WTC11 (cell line): ENCODE data around the gene SLC30A9. TPM values are rescaled to one million over a fixed set of nuclear protein-coding genes. Genes with fewer than 3 reads are reported as not detected.

Source experiments
- ATAC-seq: fragments of 200-7000 bp; cut with Tn5 transposase; 2 replicates; pipeline ENCODE4 v1.10.0; 2021; ENCODE audit warnings: mild to moderate bottlenecking, moderate library complexity
- CTCF ChIA-PET: fragments of 300-600 bp; sonication (Branson Sonifier 250); formaldehyde crosslinking; loops from one replicate; lab custom pipeline; 2021; ENCODE audit warnings: antibody characterized with exemption; lab: Charles Lee
- POLR2A ChIA-PET: fragments of 350-600 bp; sonication (Branson Sonifier 250); formaldehyde crosslinking; loops from one replicate; lab custom pipeline; 2021; ENCODE audit warnings: antibody characterized with exemption; lab: Charles Lee
- DNase-seq: peaks from one replicate; pipeline ENCODE4 v3.0.0; 2021; ENCODE audit warnings: low spot score
- H3K27ac Mint-ChIP-seq: 2 replicates; pipeline ENCODE4 v1.8.0; 2021; ENCODE audit warnings: mixed read lengths
- H3K27me3 Mint-ChIP-seq: 2 replicates; pipeline ENCODE4 v1.8.0; 2021; ENCODE audit warnings: low read depth, mild to moderate bottlenecking, moderate library complexity, mixed read lengths
- H3K36me3 Mint-ChIP-seq: 2 replicates; pipeline ENCODE4 v1.8.0; 2021; ENCODE audit warnings: mixed read lengths
- H3K4me1 Mint-ChIP-seq: 2 replicates; pipeline ENCODE4 v1.8.0; 2022; ENCODE audit warnings: mixed read lengths
- H3K4me3 Mint-ChIP-seq: 2 replicates; pipeline ENCODE4 v1.8.0; 2021; ENCODE audit warnings: mild to moderate bottlenecking, moderate library complexity, mixed read lengths
- H3K9me3 Mint-ChIP-seq: 2 replicates; pipeline ENCODE4 v1.8.0; 2021; ENCODE audit warnings: mixed read lengths
- CBFB ChIP-seq: sonication (generic); formaldehyde crosslinking; IDR thresholded peaks from 2 replicates; pipeline ENCODE4 v1.8.1; 2022; ENCODE audit warnings: mild to moderate bottlenecking, low read depth, missing genetic modification reagents
- CREM ChIP-seq: sonication (generic); formaldehyde crosslinking; IDR thresholded peaks from 2 replicates; pipeline ENCODE4 v1.8.1; 2022; ENCODE audit warnings: mild to moderate bottlenecking, missing genetic modification reagents, moderate library complexity
- FOXK1 ChIP-seq: sonication (generic); formaldehyde crosslinking; IDR thresholded peaks from 2 replicates; pipeline ENCODE4 v1.8.0; 2022; ENCODE audit warnings: mild to moderate bottlenecking, moderate library complexity, missing genetic modification reagents
- GRHL2 ChIP-seq: fragments of 250-450 bp; sonication (Bioruptor Pico); IDR thresholded peaks from 2 replicates; pipeline ENCODE4 v1.8.0; 2022; ENCODE audit warnings: mild to moderate bottlenecking, moderate library complexity; ENCODE audit not compliant: insufficient replicate concordance, severe bottlenecking
- HMGA2 ChIP-seq: fragments of 250-450 bp; sonication (Bioruptor Pico); IDR thresholded peaks from 2 replicates; pipeline ENCODE4 v1.4.0; 2021; ENCODE audit warnings: mild to moderate bottlenecking, moderate library complexity
- MAX ChIP-seq: sonication (generic); formaldehyde crosslinking; IDR thresholded peaks from 2 replicates; pipeline ENCODE4 v1.8.0; 2022; ENCODE audit warnings: mild to moderate bottlenecking, missing genetic modification reagents
- MXD4 ChIP-seq: fragments of 250-450 bp; sonication (Bioruptor Pico); IDR thresholded peaks from 2 replicates; pipeline ENCODE4 v1.8.0; 2021; ENCODE audit warnings: mild to moderate bottlenecking, moderate library complexity, borderline replicate concordance
- MYBL2 ChIP-seq: sonication (generic); formaldehyde crosslinking; IDR thresholded peaks from 2 replicates; pipeline ENCODE4 v1.8.1; 2023; ENCODE audit warnings: mild to moderate bottlenecking, moderate library complexity, missing genetic modification reagents
- PRRX2 ChIP-seq: fragments of 250-450 bp; sonication (Bioruptor Pico); IDR thresholded peaks from 2 replicates; pipeline ENCODE4 v1.8.0; 2021; ENCODE audit warnings: mild to moderate bottlenecking
- TEAD1 ChIP-seq: sonication (generic); formaldehyde crosslinking; IDR thresholded peaks from 2 replicates; pipeline ENCODE4 v1.8.0; 2022; ENCODE audit warnings: mild to moderate bottlenecking, missing genetic modification reagents
- USF2 ChIP-seq: sonication (generic); formaldehyde crosslinking; IDR thresholded peaks from 2 replicates; pipeline ENCODE4 v1.8.1; 2023; ENCODE audit warnings: mild to moderate bottlenecking, missing genetic modification reagents, moderate library complexity
- ZBTB21 ChIP-seq: sonication (generic); formaldehyde crosslinking; IDR thresholded peaks from 2 replicates; pipeline ENCODE4 v1.8.1; 2023; ENCODE audit warnings: mild to moderate bottlenecking, missing genetic modification reagents, borderline replicate concordance
- ZBTB43 ChIP-seq: sonication (generic); formaldehyde crosslinking; IDR thresholded peaks from 2 replicates; pipeline ENCODE4 v1.8.1; 2023; ENCODE audit warnings: mild to moderate bottlenecking, missing genetic modification reagents
- ZNF425 ChIP-seq: fragments of 250-450 bp; sonication (Bioruptor Pico); conservative IDR thresholded peaks from 2 replicates; pipeline ENCODE4 v1.9.0; 2021; ENCODE audit warnings: mild to moderate bottlenecking
- total RNA-seq: library from RNA; stranded (reverse); gene quantifications from 3 replicates; pipeline ENCODE4 v1.2.3, GENCODE V29; 2021
- TF ChIP-seq, protein P1 (sequence below): fragments of 250-450 bp; sonication (Bioruptor Pico); IDR thresholded peaks from 2 replicates; pipeline ENCODE4 v2.1.2; 2022; ENCODE audit warnings: mild to moderate bottlenecking, moderate library complexity
- TF ChIP-seq, protein P2 (sequence below): sonication (generic); formaldehyde crosslinking; IDR thresholded peaks from 2 replicates; pipeline ENCODE4 v1.8.1; 2022; ENCODE audit warnings: mild to moderate bottlenecking, missing genetic modification reagents, moderate library complexity, borderline replicate concordance
- TF ChIP-seq, protein P3 (sequence below): fragments of 250-450 bp; sonication (Bioruptor Pico); IDR thresholded peaks from 2 replicates; pipeline ENCODE4 v1.9.0; 2021; ENCODE audit warnings: mild to moderate bottlenecking

Gene SLC30A9
- total RNA-seq, 1 experiment from 2014 or later: 70.1 TPM

DNA sequence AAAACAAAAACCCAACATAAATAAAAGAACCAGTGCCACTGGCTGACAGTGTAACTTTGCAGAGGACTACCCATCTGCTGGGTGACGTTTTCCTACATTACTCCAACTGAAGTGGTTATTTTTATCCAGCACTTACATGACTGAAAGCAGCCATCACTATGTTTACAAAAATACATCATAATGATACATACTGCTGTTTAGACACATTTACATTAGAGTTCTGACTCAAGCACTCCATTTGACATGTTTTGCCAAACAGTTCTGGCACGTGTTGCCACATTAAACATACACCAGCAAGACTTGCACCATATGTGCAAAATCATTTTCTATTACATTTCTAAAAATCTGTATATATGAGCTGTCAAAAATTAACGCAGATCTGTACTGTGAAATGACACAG, 122.5 kb downstream of the SLC30A9 start (continued):
- TF ChIP-seq, protein P1, sequence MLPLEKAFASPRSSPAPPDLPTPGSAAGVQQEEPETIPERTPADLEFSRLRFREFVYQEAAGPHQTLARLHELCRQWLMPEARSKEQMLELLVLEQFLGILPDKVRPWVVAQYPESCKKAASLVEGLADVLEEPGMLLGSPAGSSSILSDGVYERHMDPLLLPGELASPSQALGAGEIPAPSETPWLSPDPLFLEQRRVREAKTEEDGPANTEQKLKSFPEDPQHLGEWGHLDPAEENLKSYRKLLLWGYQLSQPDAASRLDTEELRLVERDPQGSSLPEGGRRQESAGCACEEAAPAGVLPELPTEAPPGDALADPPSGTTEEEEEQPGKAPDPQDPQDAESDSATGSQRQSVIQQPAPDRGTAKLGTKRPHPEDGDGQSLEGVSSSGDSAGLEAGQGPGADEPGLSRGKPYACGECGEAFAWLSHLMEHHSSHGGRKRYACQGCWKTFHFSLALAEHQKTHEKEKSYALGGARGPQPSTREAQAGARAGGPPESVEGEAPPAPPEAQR (CRISPR knock-in tag): no peak
- TF ChIP-seq TEAD1 (no peak), CREM (CRISPR knock-in tag) (no peak), PRRX2 (CRISPR knock-in tag) (no peak), ZBTB43 (CRISPR knock-in tag) (no peak), HMGA2 (CRISPR knock-in tag) (no peak), GRHL2 (CRISPR knock-in tag) (no peak)
- TF ChIP-seq, protein P2, sequence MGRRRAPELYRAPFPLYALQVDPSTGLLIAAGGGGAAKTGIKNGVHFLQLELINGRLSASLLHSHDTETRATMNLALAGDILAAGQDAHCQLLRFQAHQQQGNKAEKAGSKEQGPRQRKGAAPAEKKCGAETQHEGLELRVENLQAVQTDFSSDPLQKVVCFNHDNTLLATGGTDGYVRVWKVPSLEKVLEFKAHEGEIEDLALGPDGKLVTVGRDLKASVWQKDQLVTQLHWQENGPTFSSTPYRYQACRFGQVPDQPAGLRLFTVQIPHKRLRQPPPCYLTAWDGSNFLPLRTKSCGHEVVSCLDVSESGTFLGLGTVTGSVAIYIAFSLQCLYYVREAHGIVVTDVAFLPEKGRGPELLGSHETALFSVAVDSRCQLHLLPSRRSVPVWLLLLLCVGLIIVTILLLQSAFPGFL (CRISPR knock-in tag): no peak

DNA sequence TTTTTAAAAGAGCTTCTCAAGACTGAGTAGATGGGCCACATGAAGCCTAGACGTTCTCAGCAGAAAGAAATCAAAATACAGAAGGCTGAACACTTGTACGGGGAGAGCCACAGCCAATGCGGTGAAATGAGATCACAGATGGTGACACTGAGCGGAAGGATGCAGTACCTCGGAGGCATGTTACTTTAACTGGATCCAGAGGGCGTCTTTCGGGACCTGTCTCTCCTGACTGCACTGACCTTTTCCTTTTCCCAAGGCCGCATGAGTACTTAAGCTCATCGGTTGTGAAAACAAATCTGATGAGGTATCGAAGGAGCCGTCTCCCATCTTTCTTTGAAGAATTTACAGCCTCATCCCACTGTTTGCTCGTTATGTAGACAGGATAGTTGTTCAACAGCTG, 129.6 kb downstream of the SLC30A9 start:
- CTCF ChIA-PET: interaction anchor here (1.0 kb wide), 1 partner anchor 400 kb away, joined by 3 read pairs; no protein-coding TSS in a partner anchor
- TF ChIP-seq MAX (CRISPR knock-in tag): 0 out of 2 replicates have a peak, but pooled peaks have one; percentile 17
- TF ChIP-seq ZBTB21: no peak
- ATAC-seq (peak; percentile 75), DNase-seq (no peak)
- H3K4me1 Mint-ChIP-seq: peaks cover 26% of the 10 kb centered on the region
- H3K36me3 Mint-ChIP-seq: peaks cover 56% of the 10 kb centered on the region
- H3K4me3 Mint-ChIP-seq: no peak overlapping the region
- peak overlapping the region; percentile 45 for H3K27ac Mint-ChIP-seq
- no peaks in the 10 kb centered on the region for H3K9me3 Mint-ChIP-seq
- POLR2A ChIA-PET: no interaction called here
- no peaks in the 10 kb centered on the region for H3K27me3 Mint-ChIP-seq

- H3K4me1 Mint-ChIP-seq: peaks cover 26% of the 10 kb centered on the region
- ChIA-PET CTCF (interaction anchor here (1.4 kb wide), 1 partner anchor 398 kb away, joined by 3 read pairs; no protein-coding TSS in a partner anchor), POLR2A (no interaction called here)
- DNase-seq (no peak), ATAC-seq (no peak)
- H3K27me3 Mint-ChIP-seq: no peaks in the 10 kb centered on the region
- H3K4me3 Mint-ChIP-seq: no peak overlapping the region
- TF ChIP-seq USF2 (CRISPR knock-in tag) (no peak), MYBL2 (CRISPR knock-in tag) (no peak), MXD4 (no peak), ZNF425 (CRISPR knock-in tag) (no peak), CBFB (CRISPR knock-in tag) (no peak), FOXK1 (CRISPR knock-in tag) (no peak)
- TF ChIP-seq, protein P3, sequence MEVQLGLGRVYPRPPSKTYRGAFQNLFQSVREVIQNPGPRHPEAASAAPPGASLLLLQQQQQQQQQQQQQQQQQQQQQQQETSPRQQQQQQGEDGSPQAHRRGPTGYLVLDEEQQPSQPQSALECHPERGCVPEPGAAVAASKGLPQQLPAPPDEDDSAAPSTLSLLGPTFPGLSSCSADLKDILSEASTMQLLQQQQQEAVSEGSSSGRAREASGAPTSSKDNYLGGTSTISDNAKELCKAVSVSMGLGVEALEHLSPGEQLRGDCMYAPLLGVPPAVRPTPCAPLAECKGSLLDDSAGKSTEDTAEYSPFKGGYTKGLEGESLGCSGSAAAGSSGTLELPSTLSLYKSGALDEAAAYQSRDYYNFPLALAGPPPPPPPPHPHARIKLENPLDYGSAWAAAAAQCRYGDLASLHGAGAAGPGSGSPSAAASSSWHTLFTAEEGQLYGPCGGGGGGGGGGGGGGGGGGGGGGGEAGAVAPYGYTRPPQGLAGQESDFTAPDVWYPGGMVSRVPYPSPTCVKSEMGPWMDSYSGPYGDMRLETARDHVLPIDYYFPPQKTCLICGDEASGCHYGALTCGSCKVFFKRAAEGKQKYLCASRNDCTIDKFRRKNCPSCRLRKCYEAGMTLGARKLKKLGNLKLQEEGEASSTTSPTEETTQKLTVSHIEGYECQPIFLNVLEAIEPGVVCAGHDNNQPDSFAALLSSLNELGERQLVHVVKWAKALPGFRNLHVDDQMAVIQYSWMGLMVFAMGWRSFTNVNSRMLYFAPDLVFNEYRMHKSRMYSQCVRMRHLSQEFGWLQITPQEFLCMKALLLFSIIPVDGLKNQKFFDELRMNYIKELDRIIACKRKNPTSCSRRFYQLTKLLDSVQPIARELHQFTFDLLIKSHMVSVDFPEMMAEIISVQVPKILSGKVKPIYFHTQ (CRISPR knock-in tag): no peak
- no peak overlapping the region for H3K27ac Mint-ChIP-seq
- peaks cover 46% of the 10 kb centered on the region for H3K36me3 Mint-ChIP-seq
- H3K9me3 Mint-ChIP-seq: no peaks in the 10 kb centered on the region
These were observed 131.9 kb downstream of the SLC30A9 start for GRCh38 chr4:42122237-42122636.
